ENCODE measurements around the gene EFCAB5. TPM values are rescaled to one million over a fixed set of nuclear protein-coding genes. Genes with fewer than 3 reads are reported as not detected.

Gene EFCAB5
- total and polyA plus RNA-seq, 4 donors = under 0.01 to 0.05 TPM; not detected in 2

DNA sequence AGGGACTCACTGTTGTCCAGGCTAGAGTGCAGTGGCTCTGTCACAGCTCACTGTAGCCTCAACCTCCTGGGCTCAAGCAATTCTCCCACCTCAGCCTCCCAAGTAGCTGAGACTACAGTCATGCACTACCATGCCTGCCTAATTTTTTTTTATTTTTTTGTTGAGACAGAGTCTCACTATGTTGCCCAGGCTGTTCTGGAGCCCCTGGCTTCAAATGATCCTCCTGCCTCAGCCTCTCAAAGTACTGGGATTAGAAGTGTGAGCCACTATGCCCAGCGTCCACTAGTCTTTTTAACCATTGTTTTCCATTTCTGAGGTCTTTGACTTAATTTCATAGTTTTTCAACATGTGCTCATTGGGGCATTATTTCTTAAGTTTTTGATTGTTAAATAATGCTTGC lies 188.7 kb downstream of the EFCAB5 start:
- H3K27me3 ChIP-seq (ENCODE audit: control insufficient read depth in 4 of 4, insufficient read depth in 4 of 4, low read length in 3 of 4) = no peaks in the 10 kb centered on the region
- H3K36me3 ChIP-seq (ENCODE audit: control insufficient read depth in 4 of 4, insufficient read depth in 3 of 4, low read depth in 1 of 4, low read length in 3 of 4) = peaks cover 0 to 13% (median 5%) of the 10 kb centered on the region in 4 donors
- TF ChIP-seq, protein P1, sequence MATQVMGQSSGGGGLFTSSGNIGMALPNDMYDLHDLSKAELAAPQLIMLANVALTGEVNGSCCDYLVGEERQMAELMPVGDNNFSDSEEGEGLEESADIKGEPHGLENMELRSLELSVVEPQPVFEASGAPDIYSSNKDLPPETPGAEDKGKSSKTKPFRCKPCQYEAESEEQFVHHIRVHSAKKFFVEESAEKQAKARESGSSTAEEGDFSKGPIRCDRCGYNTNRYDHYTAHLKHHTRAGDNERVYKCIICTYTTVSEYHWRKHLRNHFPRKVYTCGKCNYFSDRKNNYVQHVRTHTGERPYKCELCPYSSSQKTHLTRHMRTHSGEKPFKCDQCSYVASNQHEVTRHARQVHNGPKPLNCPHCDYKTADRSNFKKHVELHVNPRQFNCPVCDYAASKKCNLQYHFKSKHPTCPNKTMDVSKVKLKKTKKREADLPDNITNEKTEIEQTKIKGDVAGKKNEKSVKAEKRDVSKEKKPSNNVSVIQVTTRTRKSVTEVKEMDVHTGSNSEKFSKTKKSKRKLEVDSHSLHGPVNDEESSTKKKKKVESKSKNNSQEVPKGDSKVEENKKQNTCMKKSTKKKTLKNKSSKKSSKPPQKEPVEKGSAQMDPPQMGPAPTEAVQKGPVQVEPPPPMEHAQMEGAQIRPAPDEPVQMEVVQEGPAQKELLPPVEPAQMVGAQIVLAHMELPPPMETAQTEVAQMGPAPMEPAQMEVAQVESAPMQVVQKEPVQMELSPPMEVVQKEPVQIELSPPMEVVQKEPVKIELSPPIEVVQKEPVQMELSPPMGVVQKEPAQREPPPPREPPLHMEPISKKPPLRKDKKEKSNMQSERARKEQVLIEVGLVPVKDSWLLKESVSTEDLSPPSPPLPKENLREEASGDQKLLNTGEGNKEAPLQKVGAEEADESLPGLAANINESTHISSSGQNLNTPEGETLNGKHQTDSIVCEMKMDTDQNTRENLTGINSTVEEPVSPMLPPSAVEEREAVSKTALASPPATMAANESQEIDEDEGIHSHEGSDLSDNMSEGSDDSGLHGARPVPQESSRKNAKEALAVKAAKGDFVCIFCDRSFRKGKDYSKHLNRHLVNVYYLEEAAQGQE (IDR thresholded peaks at IDR 0.05) = no peak
- no peak for TF ChIP-seq TAF1 (conservative IDR thresholded peaks at IDR 0.05)
- TF ChIP-seq, protein P2, sequence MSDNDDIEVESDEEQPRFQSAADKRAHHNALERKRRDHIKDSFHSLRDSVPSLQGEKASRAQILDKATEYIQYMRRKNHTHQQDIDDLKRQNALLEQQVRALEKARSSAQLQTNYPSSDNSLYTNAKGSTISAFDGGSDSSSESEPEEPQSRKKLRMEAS (IDR thresholded peaks at IDR 0.05) = no peak
- TF ChIP-seq, protein P3, sequence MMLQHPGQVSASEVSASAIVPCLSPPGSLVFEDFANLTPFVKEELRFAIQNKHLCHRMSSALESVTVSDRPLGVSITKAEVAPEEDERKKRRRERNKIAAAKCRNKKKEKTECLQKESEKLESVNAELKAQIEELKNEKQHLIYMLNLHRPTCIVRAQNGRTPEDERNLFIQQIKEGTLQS (IDR thresholded peaks at IDR 0.05) = no peak
- no peak for TF ChIP-seq NR2F2 (IDR thresholded peaks at IDR 0.05)
- no peak for TF ChIP-seq RAD21 (IDR thresholded peaks at IDR 0.05)
- TF ChIP-seq GABPA (IDR thresholded peaks at IDR 0.05 in 1 of 2, conservative IDR thresholded peaks at IDR 0.05 in 1 of 2) = no peak
- TF ChIP-seq JUND (IDR thresholded peaks at IDR 0.05) = no peak
- no peak for TF ChIP-seq RXRA (IDR thresholded peaks at IDR 0.05)
- TF ChIP-seq, protein P4, sequence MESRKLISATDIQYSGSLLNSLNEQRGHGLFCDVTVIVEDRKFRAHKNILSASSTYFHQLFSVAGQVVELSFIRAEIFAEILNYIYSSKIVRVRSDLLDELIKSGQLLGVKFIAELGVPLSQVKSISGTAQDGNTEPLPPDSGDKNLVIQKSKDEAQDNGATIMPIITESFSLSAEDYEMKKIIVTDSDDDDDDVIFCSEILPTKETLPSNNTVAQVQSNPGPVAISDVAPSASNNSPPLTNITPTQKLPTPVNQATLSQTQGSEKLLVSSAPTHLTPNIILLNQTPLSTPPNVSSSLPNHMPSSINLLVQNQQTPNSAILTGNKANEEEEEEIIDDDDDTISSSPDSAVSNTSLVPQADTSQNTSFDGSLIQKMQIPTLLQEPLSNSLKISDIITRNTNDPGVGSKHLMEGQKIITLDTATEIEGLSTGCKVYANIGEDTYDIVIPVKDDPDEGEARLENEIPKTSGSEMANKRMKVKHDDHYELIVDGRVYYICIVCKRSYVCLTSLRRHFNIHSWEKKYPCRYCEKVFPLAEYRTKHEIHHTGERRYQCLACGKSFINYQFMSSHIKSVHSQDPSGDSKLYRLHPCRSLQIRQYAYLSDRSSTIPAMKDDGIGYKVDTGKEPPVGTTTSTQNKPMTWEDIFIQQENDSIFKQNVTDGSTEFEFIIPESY (IDR thresholded peaks at IDR 0.05) = no peak
- TF ChIP-seq HNF4G (IDR thresholded peaks at IDR 0.05) = no peak
- no peak for TF ChIP-seq YY1 (IDR thresholded peaks at IDR 0.05)
- TF ChIP-seq EGR1 (IDR thresholded peaks at IDR 0.05; ENCODE audit: low read depth in 2 of 2) = no peak
- TF ChIP-seq FOXA2 (IDR thresholded peaks at IDR 0.05) = no peak
- TF ChIP-seq FOXA1 (IDR thresholded peaks at IDR 0.05) = no peak
- TF ChIP-seq HNF4A (conservative IDR thresholded peaks at IDR 0.05) = no peak
- TF ChIP-seq, protein P5, sequence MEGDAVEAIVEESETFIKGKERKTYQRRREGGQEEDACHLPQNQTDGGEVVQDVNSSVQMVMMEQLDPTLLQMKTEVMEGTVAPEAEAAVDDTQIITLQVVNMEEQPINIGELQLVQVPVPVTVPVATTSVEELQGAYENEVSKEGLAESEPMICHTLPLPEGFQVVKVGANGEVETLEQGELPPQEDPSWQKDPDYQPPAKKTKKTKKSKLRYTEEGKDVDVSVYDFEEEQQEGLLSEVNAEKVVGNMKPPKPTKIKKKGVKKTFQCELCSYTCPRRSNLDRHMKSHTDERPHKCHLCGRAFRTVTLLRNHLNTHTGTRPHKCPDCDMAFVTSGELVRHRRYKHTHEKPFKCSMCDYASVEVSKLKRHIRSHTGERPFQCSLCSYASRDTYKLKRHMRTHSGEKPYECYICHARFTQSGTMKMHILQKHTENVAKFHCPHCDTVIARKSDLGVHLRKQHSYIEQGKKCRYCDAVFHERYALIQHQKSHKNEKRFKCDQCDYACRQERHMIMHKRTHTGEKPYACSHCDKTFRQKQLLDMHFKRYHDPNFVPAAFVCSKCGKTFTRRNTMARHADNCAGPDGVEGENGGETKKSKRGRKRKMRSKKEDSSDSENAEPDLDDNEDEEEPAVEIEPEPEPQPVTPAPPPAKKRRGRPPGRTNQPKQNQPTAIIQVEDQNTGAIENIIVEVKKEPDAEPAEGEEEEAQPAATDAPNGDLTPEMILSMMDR (IDR thresholded peaks at IDR 0.05; ENCODE audit: low read depth, low read length, missing input control) = no peak
- no peak overlapping the region for H3K9ac ChIP-seq (ENCODE audit: low read depth in 1 of 2, low read length in 2 of 2)
- no peaks in the 10 kb centered on the region for H3K9me3 ChIP-seq (ENCODE audit: control insufficient read depth in 4 of 4, low read length in 3 of 4)
- 94% methylated on average over 1 of the region's 1 CpG for WGBS
- no peak overlapping the region for H3K27ac ChIP-seq (ENCODE audit: low read depth in 1 of 2, low read length in 2 of 2)
- no peak for DNase-seq (ENCODE audit: low spot score)
- H3K4me3 ChIP-seq (ENCODE audit: low read depth in 1 of 3, low read length in 3 of 3) = no peak overlapping the region
- H3K4me1 ChIP-seq (ENCODE audit: control insufficient read depth in 4 of 4, insufficient read depth in 4 of 4, low read length in 3 of 4) = no peaks in the 10 kb centered on the region
